ENCODE results near the gene GUCA2A.

GUCA2A gene

DNA sequence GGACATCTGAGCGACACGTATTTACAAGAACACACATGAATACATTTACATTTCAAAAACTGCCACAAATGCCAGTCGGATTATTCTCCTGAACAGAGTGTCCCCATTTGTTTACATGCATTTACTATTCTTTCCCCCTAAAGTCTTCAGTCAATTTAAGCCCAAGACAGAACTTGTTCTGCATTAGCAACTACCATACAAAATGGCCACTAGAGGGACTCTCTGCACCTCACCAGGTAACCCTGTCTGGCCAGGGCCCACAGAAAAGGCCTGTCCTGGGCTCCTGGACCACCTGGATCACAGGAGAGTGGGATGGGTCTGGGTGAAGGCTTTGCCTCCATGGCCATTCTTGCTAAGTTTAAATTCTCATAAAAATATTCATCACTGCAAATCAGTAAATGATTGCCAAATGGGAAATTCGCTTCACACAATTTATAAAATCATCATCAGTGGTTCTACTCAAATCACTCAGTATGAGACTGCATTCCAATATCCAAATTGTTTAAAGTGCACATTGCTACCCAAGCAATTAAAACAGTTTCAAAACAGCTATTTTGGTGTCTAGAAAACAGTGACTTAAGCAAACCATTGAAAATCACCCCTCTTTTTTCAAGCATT lies 12.5 kb upstream of the GUCA2A start:
- no peak for DNase-seq

DNA sequence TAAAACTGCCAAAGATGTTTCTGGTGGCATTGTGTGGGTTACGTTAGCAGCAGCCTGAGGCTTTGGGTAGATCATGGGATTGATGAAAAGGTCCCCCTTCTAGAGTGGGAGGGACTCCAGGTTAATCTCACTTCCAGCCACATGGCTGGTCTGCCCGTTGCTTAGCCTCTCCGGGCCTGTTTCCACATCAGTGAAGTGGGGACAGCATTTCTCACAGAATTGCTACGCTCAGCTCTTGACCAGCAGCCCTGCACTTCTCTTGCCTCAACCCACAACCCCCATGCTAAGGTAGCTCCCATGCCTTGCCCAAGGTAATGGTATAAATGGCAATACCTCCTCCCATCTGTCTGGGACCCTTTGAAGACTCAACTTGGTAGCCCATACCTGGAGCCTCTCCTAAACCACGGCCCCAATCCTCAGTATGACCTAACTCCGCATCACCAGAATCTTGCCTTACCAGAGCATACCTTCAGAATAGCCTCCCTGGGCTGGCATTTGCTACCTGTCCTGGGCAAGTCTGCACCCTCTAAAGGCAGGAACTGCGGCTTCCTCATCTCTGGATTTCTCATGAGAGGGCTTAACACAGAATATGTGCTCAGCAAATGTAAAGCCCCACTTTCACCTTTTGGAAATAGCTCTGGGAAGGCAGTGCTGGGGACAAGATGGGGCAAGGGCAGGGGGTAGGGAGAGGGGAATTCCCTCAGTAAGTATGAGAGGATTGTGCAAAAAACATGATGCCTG lies 10.9 kb upstream of the GUCA2A start:
- no peak for DNase-seq

DNA sequence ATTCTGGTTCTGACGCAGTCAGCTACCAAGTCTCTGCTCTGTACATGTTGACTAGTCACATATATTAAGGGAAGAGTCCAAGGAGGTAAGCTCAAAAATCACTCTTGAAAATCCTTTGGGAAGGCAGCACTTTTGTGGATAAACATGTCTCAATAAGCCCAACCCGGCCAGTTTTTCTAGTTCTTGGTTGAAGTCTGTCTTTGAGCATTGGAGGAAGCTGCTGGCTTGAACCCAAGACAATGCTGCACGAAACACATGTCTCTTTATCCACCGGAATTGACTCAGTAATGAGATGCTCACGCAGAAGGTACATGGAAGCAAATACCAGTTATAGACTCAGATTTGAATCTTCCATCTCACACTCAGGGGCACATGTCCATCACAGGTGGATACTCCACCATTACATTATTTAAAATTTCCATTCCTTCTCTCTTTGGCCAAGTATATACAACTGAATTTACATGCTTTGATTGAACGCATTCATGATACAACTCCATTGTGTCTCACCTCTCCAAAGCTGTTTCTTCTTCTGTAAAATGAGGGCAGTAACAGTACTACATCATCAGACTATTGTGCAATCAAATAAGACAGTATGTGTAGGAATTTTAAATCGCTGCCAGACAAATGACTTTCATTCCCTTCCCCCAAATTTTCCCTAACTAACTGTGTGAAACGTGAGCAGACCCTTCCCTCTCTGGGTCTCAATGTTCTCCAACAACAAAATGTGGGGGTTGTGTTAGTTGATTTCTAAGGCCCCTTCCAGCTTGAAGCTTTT lies 9.6 kb upstream of the GUCA2A start:
- no peak for DNase-seq

DNA sequence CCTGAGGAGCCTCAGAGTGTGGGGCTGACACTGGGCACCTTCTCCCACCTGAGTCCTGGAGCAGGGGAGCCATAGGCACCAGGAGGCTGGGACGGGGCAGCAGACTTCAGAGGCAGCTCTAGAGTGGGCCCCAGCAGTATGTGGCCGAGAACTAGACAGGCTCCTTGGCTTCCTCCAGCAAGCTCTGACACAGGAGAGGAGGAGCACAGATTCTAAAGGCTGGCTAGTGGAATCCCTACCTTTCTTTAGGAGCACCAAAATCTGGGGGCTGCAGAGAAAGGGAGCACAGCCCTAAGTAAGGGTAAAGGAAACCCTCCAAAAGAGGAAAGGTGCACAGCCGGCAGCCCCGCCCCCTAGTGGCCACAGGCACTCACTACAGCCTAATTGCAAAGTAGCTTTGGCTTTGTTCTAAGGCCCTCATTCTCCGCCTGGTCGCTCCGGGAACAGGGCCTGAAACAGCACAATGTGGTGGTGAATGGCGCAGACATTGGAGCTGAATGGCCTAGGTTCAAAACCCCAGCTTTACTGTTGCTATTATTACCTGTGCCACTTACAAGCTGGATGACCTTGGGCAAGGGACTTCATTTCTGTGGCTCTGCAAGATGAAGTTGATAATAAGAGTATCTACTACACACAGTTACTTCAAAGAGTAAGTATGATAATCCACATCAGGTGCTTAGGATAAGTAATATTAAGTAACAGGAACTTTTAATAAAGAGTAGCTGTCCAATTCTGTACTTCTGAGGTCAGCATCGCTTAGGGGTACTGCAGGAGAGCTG lies 8.8 kb upstream of the GUCA2A start:
- DNase-seq = peak; percentile 29

DNA sequence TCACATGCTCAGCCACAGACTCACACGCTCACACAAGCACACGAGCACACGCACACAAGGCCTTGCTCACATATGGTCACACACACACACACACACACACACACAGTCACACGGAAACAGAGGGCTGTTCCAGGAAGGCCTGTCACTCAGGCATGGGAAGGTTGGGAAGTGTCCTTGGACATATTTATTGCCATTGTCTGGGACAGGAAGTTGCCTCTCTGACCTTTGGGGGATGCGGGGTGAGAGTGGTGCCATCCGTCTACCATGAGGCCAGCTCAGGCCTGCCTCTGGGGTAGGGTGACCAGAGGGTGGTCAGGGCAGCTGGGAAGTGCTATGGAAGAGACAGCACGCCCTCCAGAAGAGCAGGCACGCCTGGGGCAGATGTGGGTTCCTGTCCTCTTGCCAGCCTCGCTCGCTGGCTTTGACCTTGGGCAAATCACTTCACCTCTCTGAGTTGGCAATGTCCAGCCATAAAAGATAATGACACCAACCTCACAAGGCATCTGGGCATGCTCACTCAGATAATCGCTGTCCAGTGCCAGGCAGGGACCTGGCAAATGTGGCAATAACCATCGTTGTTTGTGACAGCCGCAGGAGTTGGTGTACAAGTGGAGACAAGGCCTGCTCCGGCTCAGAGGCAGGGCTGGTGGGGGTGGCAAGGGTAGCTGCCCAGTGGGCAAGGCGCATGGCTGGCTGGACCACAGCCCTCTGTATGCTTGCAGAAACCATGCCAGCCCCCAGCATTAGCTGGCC lies 8.0 kb upstream of the GUCA2A start:
- no peak for DNase-seq

DNA sequence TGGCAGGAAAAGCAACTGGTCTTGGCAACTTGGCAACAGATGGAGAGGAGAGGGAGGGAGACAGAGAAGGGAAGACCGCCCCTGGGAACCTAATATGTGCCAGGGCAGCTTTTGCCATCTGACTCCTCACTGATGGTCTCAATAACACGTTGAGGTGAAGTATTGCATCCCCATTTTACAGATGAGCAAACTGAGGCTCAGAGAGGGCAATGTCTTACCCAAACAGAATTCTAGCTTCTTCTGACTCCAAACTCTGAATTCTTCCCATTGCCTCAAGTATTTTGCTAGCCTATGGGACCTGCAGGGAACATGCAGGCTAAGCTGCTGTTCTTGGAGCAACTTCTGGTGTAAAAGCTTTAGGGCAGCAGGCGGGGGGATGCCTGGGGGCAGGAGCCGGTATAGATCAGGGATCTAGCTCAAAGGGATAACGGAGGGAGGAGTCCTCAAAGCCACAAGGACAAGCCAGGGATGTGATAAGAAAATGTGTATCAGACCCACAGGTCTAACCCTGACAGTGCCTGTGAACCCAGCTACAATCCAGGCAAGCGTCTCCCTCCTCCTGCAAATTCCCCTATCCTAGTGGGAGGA lies 7.2 kb upstream of the GUCA2A start:
- DNase-seq = no peak

DNA sequence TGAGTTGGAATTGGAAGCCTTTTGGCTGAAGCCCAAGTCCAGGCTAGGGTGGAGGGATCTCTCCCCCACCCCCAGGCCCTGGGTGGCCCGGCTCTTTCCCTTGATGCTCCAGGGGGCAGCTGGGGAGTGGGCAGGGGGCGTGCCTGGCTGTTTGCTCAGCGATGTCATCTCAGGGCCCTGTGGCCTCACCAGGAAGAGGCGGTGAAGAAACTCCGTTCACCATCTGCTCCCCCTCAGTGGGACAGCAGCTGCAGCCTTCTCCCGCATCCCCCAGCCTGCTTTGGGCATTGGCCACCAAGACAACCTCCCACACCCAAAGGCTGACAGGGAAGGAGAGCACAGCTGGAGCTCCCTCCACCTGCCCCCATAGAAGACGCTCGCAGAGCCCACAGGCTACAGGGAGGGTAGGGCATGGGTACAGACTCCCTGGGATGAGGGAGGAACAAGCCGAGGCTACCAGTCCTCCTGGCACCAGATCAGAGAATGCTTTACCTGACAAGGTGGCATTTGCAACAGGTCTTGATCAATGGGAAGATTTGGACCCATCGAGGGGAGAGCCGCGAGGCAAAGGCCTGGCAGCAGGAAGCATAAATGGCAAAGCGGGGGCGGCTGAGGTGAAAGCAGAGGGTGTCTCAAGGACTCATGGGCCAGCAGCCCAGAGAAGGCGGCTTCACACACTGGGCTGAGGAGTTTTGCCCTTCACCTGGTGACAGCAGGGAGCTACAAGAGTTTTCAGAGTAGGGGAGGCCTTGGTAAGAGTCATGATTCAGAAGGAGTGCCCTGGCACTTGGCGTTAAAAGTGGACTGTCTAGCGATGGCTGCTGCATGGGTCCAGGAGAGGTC lies 6.5 kb upstream of the GUCA2A start:
- no peak for DNase-seq

DNA sequence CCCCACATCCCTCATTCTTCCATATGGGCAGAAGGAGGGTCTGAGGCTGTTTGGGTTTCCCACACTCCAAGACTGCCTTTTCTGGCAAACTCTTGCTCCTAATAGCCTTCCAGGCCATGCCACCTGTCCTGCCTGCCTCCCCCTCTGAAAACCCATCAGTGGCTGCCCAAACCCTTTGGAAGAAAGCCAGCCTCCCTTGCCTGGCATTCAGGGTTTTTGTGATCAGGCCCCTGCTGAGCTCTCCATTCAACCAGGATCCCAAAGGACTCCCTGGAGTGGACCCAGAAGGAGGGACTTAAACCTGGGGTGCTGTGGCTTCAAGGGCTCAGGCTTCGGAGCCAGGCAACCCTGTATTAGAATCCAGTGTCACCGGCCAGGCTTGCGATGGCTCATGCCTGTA lies 4.2 kb upstream of the GUCA2A start:
- DNase-seq = no peak

DNA sequence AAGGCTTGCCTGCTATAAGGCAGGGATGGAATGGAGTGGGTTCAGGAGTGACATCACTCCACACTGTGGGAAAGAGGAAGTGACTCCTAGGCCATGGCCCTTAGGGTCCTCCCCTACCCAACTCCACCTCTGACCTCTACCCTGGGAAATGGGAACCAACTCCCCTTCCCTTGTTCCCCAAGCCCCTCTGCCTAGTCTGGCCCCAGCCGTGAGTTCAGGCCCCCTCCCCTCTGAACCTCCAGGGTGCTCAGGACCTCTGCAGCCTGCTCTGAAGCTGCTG lies 3.8 kb upstream of the GUCA2A start:
- no peak for DNase-seq

DNA sequence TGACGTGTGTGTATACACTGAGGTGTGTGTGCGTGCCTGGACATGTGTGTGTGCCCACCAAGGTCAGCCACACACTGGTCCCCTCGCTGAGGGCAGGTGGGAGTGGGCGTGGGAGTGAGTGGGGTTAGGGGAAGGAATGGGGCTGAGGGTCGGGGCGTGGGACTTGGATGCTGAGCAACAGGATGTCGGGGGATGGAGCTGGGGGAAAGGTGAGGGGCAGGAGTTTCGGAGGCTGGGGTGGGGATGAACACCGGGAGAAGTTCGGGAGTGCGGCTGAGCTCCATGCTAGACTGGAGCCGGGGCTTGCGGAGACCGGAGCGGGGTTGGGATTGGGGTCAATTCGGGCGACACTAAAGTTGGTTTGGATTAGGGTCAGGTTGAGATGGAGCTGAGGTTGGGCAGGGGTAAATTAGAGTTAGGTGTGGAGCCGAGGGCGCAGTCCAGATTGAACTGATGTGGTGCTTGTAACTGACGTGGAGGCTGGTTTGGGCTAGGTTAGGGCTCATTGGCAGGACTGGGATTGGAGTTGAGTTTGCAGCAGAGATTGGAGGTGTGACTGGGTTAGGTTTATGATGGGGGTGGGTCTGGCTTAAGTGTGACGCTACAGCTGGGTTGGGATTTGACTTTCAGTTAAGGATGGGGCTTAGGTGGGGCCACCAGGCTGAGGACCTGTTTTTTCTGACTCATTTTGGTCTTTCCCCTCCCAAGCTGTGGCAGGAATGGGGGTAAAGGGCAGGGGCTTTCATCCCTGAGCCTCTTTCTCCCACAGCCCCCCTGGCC lies 3.3 kb upstream of the GUCA2A start:
- no peak for DNase-seq

DNA sequence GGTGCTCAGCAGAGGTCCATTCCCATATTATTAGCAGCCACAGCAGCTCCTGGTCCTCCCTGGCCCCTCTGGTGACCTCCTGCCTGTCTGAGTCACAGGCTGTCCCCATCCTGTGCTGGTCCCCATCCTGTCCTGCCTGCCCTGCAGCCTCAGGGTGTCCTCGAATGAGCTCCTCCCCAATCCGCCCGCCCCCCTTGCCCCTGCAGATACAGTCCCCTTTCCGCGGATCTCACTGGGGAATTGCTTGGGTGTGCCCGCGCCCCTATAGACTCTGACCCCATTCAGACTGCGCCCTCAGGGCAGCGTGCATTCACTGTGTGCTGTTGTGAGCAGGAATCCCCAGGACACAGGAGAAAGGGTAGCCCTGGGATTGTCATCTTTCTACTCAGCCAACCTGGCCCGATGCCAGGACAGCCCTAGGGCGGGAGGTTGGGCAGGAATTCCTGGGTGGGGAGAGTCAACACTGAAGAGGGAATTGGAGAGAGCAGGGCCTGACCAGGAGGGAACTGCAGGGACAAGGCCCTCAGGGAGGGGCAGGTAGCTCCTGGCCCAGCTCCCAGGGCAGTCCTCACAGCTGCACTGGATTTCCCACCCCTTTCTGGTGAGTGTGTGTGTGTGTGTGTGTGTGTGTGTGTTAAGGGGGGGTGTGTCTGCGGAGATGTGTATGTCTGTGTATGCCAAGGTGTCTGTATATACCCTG lies 1.1 kb upstream of the GUCA2A start:
- DNase-seq = no peak

DNA sequence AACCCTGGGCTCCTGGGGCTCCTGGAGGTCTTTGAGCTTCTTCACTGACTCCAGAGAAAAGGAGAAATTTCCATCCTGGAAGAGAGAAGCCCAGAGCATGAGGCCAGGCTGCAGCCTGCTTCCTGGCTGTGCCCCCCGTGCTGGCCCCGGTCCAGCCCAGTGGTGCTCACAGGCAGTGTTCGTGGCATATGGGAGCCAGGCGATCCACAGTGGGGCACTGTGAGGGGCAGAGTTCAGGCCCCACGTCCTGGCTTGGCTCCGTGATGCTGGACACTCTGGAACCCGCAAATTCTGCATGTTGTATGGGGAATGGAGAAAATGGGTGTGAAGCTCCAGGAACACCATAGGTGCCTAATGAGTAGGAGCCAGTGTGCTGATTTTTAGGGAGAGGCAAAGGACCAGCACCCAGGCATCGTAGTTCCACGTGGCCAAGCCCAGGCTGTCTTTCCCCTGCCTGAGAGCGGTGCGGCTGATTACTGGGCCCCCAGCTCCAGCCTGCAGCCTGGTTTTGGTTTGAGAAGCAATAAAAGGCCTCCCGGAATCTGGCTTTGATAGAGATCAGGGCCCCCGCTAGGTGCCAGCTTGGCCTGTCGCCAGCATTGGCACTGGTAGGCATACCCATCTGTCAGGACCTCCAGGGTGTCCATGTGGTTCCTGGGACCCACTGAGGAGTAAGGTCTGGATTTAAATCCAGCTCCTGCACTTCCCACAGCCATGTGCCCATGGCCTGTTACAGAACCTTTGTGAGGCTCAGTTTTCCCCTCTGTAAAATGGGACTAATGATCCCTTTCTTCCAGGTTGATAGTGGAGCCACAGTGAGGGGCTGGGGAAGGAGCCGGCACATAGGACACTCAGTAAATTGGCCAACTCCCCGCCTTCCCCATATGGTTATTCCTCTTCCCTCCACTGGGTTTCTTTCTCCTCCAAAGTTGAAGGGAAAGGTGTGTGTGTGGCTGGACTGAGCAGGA lies 725 bp downstream of the GUCA2A start:
- DNase-seq = no peak

DNA sequence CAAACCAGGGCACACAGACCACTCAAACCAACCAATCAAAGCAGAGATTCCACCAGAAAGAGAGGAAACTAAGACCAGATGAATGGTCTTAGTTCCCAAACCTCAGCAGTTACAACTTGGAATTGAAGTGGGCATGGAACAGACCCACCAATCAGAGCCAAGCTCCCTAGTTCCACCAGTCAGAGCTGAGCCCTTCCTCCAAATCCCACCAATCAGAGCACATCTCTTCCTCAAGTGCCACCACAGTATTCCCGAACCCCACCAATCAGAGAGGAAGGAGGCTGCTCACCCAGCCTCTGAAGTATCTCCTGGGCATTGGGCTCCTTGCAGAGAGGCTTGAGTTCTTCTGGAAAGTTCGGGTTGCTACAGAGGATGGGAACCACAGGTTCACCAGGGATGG lies 1.4 kb downstream of the GUCA2A start:
- DNase-seq = no peak

DNA sequence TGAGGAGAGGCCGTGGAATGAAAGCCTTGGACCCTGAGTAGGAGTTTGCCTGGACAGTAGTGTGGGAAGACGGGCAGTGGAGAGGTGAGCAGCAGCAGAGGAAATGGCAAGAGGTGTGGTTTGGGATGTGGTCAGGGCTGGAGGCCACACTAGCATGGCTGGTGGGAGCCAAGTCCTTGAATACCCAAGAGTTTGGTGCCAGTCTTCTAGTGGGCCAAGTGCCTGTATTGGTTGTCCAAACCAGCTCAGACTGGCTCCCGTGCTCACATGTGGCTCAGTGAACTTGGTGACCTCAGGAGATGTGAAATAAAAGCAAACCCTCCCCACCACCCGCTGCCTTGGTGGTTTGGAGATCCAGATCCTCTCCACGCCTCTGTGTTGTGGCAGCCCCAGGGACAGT lies 2.4 kb downstream of the GUCA2A start:
- no peak for DNase-seq

DNA sequence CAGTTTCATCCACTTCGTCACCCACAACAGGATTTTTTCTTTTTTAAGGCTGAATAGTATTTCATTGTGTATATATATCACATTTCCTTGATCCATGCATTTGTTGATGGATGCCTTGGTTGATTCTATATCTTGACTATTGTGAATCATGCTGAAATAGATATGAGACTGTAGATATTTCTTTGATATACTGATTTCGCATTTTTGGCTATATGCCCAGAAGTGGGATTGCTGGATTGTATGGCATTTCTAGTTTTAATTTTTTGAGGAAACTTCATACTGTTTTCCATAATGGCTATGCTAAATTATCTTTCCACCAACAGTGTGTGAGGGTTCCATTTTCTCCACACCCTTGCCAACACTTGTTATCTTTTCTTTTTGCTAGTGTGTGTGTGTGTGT lies 6.4 kb downstream of the GUCA2A start:
- DNase-seq = no peak

DNA sequence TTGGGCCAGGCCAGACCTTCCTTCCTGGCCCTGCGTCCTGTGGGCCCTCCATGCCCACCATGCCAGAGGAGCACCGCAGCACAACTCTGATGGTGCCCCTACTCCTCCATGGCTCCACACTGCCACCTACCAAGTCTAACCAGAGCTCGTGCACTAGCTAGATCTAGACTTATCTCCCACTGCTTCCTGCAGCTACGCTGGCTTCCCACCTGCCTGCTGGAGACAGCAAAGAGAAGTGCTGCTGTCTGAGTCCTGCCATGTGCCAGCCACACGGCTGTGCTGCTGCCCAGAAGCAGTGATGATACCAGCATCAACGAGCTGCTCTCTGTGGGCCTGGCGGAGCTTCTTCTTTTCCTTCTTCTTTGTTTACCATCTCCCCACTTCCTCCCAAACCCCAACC lies 6.9 kb downstream of the GUCA2A start:
- no peak for DNase-seq

DNA sequence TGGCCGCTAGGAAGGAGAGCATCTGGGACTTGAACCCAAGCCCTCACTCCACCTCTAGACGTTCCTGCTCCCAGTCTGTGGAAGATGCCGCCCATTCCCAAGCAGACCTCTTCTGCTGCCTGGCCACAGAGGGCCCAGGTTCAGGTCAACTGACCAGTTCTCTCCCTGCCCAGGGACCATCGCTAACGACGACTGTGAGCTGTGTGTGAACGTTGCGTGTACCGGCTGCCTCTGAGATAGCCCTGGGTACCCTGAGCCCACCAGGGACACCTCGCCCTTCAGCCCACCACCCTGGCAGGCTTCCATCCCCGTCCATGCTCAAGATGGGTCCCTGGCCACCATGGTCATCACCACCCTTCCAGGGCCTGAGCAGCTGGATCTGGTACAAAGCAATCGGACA lies 9.2 kb downstream of the GUCA2A start:
- no peak for DNase-seq

DNA sequence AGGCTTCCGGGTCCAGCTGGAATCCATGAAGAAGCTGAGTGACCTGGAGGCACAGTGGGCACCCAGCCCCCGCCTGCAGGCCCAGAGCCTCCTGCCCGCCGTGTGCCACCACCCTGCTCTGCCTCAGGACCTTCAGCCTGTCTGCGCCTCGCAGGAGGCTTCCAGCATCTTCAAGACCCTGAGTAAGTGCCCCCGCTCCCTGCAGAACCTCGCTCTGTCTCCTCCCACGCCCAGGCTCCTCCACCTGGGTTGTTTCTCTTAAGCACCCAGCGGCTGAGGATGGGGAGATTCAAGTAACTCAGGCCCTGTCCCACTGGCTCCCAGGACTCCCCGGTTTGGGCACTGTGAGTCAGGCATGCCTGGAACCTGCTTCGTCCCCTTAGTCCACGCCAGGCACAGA lies 9.9 kb downstream of the GUCA2A start:
- DNase-seq = no peak

DNA sequence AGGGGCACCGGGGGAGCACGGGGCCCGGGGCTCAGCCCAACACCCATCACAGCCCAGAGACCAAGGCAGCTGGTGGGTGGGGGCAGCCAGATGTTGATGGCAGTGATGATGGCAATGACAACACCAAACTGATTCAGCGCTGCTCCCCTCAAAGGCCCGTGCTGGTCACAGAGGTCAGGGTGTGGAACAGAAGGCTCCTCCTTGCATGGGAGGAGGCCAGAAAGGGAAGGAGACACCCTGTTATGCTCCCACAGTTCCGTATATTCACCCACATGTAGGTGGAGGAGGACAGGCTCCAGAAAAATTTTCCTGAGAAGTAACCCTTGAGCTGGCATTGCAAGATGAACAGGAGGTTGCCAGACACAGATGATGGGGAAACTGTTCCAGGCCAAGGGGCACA lies 10.9 kb downstream of the GUCA2A start:
- DNase-seq = no peak
